C4-2B (cell line): ENCODE results near the gene ADGRE1.
"Not testable (repeated sequence)": the region's sequence is repeated elsewhere in the genome, so short reads cannot be mapped to it uniquely, and the experiment has no call there.

Source experiments
- H3K27ac ChIP-seq: fragments of 450-650 bp; 2 replicates; pipeline ENCODE4 v1.5.1; 2017
- CTCF ChIP-seq: fragments of 450-650 bp; conservative IDR thresholded peaks from 2 replicates; pipeline ENCODE4 v1.5.1; 2017; ENCODE audit warnings: mild to moderate bottlenecking
- ZFX ChIP-seq: fragments of 450-650 bp; IDR thresholded peaks from 2 replicates; pipeline ENCODE4 v1.6.1; 2017

ADGRE1 gene

GRCh38 chr19:6866741-6867151 is 20.6 kb upstream of the ADGRE1 start:
- H3K27ac ChIP-seq: no peak overlapping the region
- TF ChIP-seq CTCF: no peak
- TF ChIP-seq ZFX: no peak

GRCh38 chr19:6868351-6868750 is 19.0 kb upstream of the ADGRE1 start:
- H3K27ac ChIP-seq: no peak overlapping the region
- TF ChIP-seq CTCF: no peak
- TF ChIP-seq ZFX: no peak

- not testable (repeated sequence) for H3K27ac ChIP-seq
These were observed 18.1 kb upstream of the ADGRE1 start for GRCh38 chr19:6869151-6869882.

GRCh38 chr19:6873708-6874431 is 13.5 kb upstream of the ADGRE1 start:
- H3K27ac ChIP-seq: no peak overlapping the region

GRCh38 chr19:6875218-6875617 is 12.2 kb upstream of the ADGRE1 start:
- H3K27ac ChIP-seq: no peak overlapping the region
- no peak for TF ChIP-seq ZFX
- no peak for TF ChIP-seq CTCF

More at GRCh38 chr19:6873708-6874431, 13.5 kb upstream of the ADGRE1 start:
- no peak for TF ChIP-seq ZFX

GRCh38 chr19:6876748-6877147 is 10.6 kb upstream of the ADGRE1 start:
- no peak for TF ChIP-seq CTCF
- TF ChIP-seq ZFX: no peak
- H3K27ac ChIP-seq: no peak overlapping the region

- TF ChIP-seq CTCF (no peak), ZFX (no peak)
- H3K27ac ChIP-seq: no peak overlapping the region
These were observed 9.6 kb upstream of the ADGRE1 start for GRCh38 chr19:6877766-6878165.

- H3K27ac ChIP-seq: no peak overlapping the region
- TF ChIP-seq CTCF (no peak), ZFX (no peak)
These were observed 992 bp upstream of the ADGRE1 start for GRCh38 chr19:6886277-6886897.
